ENCODE results near the gene GCN1. TPM values are rescaled to one million over a fixed set of nuclear protein-coding genes. Genes with fewer than 3 reads are reported as not detected.

The GCN1 gene
- total and polyA plus RNA-seq, 2 of the 8 experiments (the other 6 are each of a cell fraction or from before 2014, with no cell fraction given) = 61.4 to 133 TPM

DNA sequence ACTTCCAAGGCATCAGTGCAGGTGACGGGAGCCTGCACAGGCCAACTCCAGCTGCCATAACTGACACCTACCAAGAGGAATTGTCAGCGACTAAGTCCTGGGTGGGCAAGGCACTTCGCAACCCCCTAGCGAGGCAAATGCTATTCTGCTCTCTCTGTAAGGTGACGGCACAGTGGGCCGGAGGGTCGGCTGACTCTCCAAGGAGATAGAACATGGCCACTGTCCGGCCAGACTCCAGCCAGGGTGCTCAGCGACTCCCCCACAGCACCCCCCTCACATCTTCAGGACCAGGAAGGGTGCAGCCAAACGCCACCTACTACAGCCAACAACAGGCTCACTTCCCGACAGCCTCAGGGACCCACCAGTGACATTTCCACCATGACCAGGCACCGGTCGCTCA lies 91.1 kb downstream of the GCN1 start (continued):
- TF ChIP-seq, protein P1, sequence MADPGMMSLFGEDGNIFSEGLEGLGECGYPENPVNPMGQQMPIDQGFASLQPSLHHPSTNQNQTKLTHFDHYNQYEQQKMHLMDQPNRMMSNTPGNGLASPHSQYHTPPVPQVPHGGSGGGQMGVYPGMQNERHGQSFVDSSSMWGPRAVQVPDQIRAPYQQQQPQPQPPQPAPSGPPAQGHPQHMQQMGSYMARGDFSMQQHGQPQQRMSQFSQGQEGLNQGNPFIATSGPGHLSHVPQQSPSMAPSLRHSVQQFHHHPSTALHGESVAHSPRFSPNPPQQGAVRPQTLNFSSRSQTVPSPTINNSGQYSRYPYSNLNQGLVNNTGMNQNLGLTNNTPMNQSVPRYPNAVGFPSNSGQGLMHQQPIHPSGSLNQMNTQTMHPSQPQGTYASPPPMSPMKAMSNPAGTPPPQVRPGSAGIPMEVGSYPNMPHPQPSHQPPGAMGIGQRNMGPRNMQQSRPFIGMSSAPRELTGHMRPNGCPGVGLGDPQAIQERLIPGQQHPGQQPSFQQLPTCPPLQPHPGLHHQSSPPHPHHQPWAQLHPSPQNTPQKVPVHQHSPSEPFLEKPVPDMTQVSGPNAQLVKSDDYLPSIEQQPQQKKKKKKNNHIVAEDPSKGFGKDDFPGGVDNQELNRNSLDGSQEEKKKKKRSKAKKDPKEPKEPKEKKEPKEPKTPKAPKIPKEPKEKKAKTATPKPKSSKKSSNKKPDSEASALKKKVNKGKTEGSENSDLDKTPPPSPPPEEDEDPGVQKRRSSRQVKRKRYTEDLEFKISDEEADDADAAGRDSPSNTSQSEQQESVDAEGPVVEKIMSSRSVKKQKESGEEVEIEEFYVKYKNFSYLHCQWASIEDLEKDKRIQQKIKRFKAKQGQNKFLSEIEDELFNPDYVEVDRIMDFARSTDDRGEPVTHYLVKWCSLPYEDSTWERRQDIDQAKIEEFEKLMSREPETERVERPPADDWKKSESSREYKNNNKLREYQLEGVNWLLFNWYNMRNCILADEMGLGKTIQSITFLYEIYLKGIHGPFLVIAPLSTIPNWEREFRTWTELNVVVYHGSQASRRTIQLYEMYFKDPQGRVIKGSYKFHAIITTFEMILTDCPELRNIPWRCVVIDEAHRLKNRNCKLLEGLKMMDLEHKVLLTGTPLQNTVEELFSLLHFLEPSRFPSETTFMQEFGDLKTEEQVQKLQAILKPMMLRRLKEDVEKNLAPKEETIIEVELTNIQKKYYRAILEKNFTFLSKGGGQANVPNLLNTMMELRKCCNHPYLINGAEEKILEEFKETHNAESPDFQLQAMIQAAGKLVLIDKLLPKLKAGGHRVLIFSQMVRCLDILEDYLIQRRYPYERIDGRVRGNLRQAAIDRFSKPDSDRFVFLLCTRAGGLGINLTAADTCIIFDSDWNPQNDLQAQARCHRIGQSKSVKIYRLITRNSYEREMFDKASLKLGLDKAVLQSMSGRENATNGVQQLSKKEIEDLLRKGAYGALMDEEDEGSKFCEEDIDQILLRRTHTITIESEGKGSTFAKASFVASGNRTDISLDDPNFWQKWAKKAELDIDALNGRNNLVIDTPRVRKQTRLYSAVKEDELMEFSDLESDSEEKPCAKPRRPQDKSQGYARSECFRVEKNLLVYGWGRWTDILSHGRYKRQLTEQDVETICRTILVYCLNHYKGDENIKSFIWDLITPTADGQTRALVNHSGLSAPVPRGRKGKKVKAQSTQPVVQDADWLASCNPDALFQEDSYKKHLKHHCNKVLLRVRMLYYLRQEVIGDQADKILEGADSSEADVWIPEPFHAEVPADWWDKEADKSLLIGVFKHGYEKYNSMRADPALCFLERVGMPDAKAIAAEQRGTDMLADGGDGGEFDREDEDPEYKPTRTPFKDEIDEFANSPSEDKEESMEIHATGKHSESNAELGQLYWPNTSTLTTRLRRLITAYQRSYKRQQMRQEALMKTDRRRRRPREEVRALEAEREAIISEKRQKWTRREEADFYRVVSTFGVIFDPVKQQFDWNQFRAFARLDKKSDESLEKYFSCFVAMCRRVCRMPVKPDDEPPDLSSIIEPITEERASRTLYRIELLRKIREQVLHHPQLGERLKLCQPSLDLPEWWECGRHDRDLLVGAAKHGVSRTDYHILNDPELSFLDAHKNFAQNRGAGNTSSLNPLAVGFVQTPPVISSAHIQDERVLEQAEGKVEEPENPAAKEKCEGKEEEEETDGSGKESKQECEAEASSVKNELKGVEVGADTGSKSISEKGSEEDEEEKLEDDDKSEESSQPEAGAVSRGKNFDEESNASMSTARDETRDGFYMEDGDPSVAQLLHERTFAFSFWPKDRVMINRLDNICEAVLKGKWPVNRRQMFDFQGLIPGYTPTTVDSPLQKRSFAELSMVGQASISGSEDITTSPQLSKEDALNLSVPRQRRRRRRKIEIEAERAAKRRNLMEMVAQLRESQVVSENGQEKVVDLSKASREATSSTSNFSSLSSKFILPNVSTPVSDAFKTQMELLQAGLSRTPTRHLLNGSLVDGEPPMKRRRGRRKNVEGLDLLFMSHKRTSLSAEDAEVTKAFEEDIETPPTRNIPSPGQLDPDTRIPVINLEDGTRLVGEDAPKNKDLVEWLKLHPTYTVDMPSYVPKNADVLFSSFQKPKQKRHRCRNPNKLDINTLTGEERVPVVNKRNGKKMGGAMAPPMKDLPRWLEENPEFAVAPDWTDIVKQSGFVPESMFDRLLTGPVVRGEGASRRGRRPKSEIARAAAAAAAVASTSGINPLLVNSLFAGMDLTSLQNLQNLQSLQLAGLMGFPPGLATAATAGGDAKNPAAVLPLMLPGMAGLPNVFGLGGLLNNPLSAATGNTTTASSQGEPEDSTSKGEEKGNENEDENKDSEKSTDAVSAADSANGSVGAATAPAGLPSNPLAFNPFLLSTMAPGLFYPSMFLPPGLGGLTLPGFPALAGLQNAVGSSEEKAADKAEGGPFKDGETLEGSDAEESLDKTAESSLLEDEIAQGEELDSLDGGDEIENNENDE (IDR thresholded peaks at IDR 0.05; ENCODE audit: insufficient replicate concordance, low read length) = no peak
- no peak for TF ChIP-seq TBP (IDR thresholded peaks at IDR 0.05; ENCODE audit: low read depth, low read length)
- no peak for TF ChIP-seq POU5F1 (IDR thresholded peaks at IDR 0.05; ENCODE audit: low read depth, low read length)
- TF ChIP-seq RFX5 (IDR thresholded peaks at IDR 0.05; ENCODE audit: borderline replicate concordance, low read depth, low read length) = no peak
- no peak for TF ChIP-seq ASH2L (IDR thresholded peaks at IDR 0.05; ENCODE audit: low read length)
- no peak for TF ChIP-seq MAFK (IDR thresholded peaks at IDR 0.05; ENCODE audit: low read depth, low read length)
- TF ChIP-seq RXRA (IDR thresholded peaks at IDR 0.05; ENCODE audit: insufficient read depth, low read depth, low read length) = no peak
- no peak for TF ChIP-seq PHF8 (conservative IDR thresholded peaks at IDR 0.05; ENCODE audit: low read depth, low read length)
- no peak for TF ChIP-seq NRF1 (IDR thresholded peaks at IDR 0.05; ENCODE audit: low read depth, low read length)
- TF ChIP-seq SIX5 (IDR thresholded peaks at IDR 0.05; ENCODE audit: low read depth, low read length) = no peak
- no peak for TF ChIP-seq RNF2 (IDR thresholded peaks at IDR 0.05; ENCODE audit: borderline replicate concordance, low read depth, low read length, missing control alignments, poor library complexity, severe bottlenecking)
- TF ChIP-seq RAD21 (IDR thresholded peaks at IDR 0.05 in 1 of 2, conservative IDR thresholded peaks at IDR 0.05 in 1 of 2; ENCODE audit: low read depth in 2 of 2, low read length in 2 of 2) = no peak

Measured in H1 (cell line).